NB4 (cell line): Measurements from ENCODE around the gene DNAH2.
A peak's percentile ranks its signal among the peaks of the same experiment; 100 is the strongest.

Experiments used
- DNase-seq: peaks from one replicate; pipeline ENCODE4 v3.0.0; 2010; ENCODE audit warnings: low read depth
- H3K4me3 ChIP-seq: one replicate; pipeline ENCODE4 v1.5.1; 2011; ENCODE audit warnings: mild to moderate bottlenecking, low read depth, low read length, moderate library complexity
- CTCF ChIP-seq: IDR thresholded peaks from one replicate; pipeline ENCODE4 v1.5.1; 2012; ENCODE audit warnings: low read depth, low read length
- MAX ChIP-seq: IDR thresholded peaks from 2 replicates; pipeline ENCODE4 v1.6.1; 2011; ENCODE audit warnings: low read depth, low read length
- MYC ChIP-seq: IDR thresholded peaks from 2 replicates; pipeline ENCODE4 v1.6.1; 2011; ENCODE audit warnings: low read depth, low read length
- POLR2A ChIP-seq: IDR thresholded peaks from 2 replicates; pipeline ENCODE4 v1.6.1; 2011; ENCODE audit warnings: mild to moderate bottlenecking; ENCODE audit not compliant: insufficient read length; ENCODE audit errors: extremely low read depth

The DNAH2 gene

GRCh38 chr17:7837408-7838088 lies 120.0 kb downstream of the DNAH2 start:
- DNase-seq: peak; percentile 19
- TF ChIP-seq MAX (no peak), POLR2A (no peak), MYC (no peak), CTCF (no peak)
- H3K4me3 ChIP-seq: peak overlapping the region; percentile 66

GRCh38 chr17:7838090-7839075 lies 120.8 kb downstream of the DNAH2 start:
- DNase-seq: peak; percentile 83
- H3K4me3 ChIP-seq: peak overlapping the region; percentile 66
- TF ChIP-seq MAX: no peak
- TF ChIP-seq POLR2A: no peak
- TF ChIP-seq MYC: no peak
- TF ChIP-seq CTCF: no peak

GRCh38 chr17:7839190-7839875 lies 121.8 kb downstream of the DNAH2 start:
- DNase-seq: peak; percentile 83
- H3K4me3 ChIP-seq: peak overlapping the region; percentile 46
- TF ChIP-seq MAX (no peak), POLR2A (no peak), CTCF (no peak)

GRCh38 chr17:7839876-7840261 lies 122.3 kb downstream of the DNAH2 start:
- TF ChIP-seq POLR2A (no peak), MYC (no peak), CTCF (no peak), MAX (no peak)
- H3K4me3 ChIP-seq: no peak overlapping the region
- DNase-seq: peak; percentile 17

GRCh38 chr17:7840441-7840840 lies 122.9 kb downstream of the DNAH2 start:
- DNase-seq: no peak
- H3K4me3 ChIP-seq: no peak overlapping the region
- TF ChIP-seq POLR2A (no peak), CTCF (no peak), MAX (no peak), MYC (no peak)
